Measurements from ENCODE around the gene PNPLA6. TPM values are rescaled to one million over a fixed set of nuclear protein-coding genes. Genes with fewer than 3 reads are reported as not detected.
"Not testable (repeated sequence)": the region's sequence is repeated elsewhere in the genome, so short reads cannot be mapped to it uniquely, and the experiment has no call there.

Gene PNPLA6
- total and polyA plus RNA-seq, 10 of the 15 experiments (the other 5 are each of a cell fraction or from before 2014, with no cell fraction given): 0.95 to 105 (median 40.0) TPM

GRCh38 chr19:7538990-7539389, 3.5 kb downstream of the PNPLA6 start:
- H3K9me3 ChIP-seq (replicated peaks; ENCODE audit: control insufficient read depth, insufficient read depth, low read length); H3K4me2 ChIP-seq (ENCODE audit: control insufficient read depth, insufficient read depth); H3K9ac ChIP-seq (ENCODE audit: control insufficient read depth, insufficient read depth, low read length); H3K4me3 ChIP-seq; H3K27me3 ChIP-seq (replicated peaks in 1 of 2; ENCODE audit: control insufficient read depth in 2 of 2, insufficient read depth in 2 of 2, low read length in 1 of 2); FAIRE-seq; ATAC-seq; H3K4me1 ChIP-seq (ENCODE audit: control insufficient read depth, insufficient read depth, low read length); H3K27ac ChIP-seq (ENCODE audit: control insufficient read depth, insufficient read depth); in situ Hi-C loops (cut with MboI); RAD21 ChIA-PET (ENCODE audit: unreplicated experiment); H3K36me3 ChIP-seq (ENCODE audit: control insufficient read depth in 2 of 2, insufficient read depth in 2 of 2, low read length in 1 of 2); intact Hi-C loops (cut with micrococcal nuclease; ENCODE audit: unreplicated experiment); SMC1A ChIA-PET (ENCODE audit: uncharacterized antibody, unreplicated experiment); BruUV-seq (replicated peaks); H3K79me2 ChIP-seq (ENCODE audit: control insufficient read depth, insufficient read depth, low read length); DNase-seq (ENCODE audit: low read depth, low spot score); H4K20me1 ChIP-seq (ENCODE audit: control insufficient read depth, insufficient read depth); H2AFZ ChIP-seq (ENCODE audit: control insufficient read depth, low read depth, low read length): not testable (repeated sequence)
- TF ChIP-seq ZBTB40 (IDR thresholded peaks at IDR 0.05; ENCODE audit: borderline replicate concordance): peak; percentile 73
- ChIA-PET CTCF (interaction anchor here (0.5 kb wide), 1 partner anchor 185 kb away, joined by 4 read pairs; no protein-coding TSS in a partner anchor), POLR2A (interaction anchor here (0.6 kb wide), 1 partner anchor 166 kb away, joined by 5 read pairs; no protein-coding TSS in a partner anchor)
- WGBS (ENCODE audit: insufficient coverage, insufficient replicate concordance, low lambda C conversion rate, missing lambda C conversion rate): 98% methylated on average over 5 of the region's 5 CpGs

DNA sequence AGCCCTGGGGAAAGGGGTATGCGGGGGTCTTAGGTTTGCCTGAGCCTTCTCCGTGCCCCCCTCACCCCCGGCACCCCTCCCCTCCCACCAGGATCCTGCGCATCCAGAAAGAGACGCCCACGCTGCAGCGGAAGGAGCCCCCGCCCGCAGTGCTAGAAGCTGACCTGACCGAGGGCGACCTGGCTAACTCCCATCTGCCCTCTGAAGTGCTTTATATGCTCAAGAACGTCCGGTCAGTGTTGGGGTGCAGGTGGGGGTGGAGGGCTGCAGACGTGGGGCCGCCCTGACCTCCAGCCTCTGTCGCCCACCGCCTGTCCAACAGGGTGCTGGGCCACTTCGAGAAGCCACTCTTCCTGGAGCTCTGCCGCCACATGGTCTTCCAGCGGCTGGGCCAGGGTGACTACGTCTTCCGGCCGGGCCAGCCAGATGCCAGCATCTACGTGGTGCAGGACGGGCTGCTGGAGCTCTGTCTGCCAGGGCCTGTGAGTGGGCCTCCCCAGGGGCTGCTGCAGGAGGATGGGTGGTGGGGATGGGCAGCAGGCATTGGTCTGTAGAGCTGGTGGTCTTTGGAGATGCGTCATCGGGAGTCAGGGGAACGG, 4.4 kb downstream of the PNPLA6 start:
- WGBS (ENCODE audit: insufficient coverage, insufficient replicate concordance, low lambda C conversion rate, missing lambda C conversion rate): 95% methylated on average over 25 of the region's 28 CpGs
- ChIA-PET SMC1A (ENCODE audit: uncharacterized antibody, unreplicated experiment) (no interaction called here), POLR2A (no interaction called here), RAD21 (ENCODE audit: unreplicated experiment) (no interaction called here), CTCF (no interaction called here)
- Histone ChIP-seq H3K27me3 (replicated peaks in 1 of 2; ENCODE audit: control insufficient read depth in 2 of 2, insufficient read depth in 2 of 2, low read length in 1 of 2) (no peaks in the 10 kb centered on the region), H3K4me3 (no peak overlapping the region), H3K9me3 (replicated peaks; ENCODE audit: control insufficient read depth, insufficient read depth, low read length) (no peaks in the 10 kb centered on the region), H4K20me1 (ENCODE audit: control insufficient read depth, insufficient read depth) (no peaks in the 10 kb centered on the region), H2AFZ (ENCODE audit: control insufficient read depth, low read depth, low read length) (no peak overlapping the region), H3K4me1 (ENCODE audit: control insufficient read depth, insufficient read depth, low read length) (peaks cover 6% of the 10 kb centered on the region), H3K27ac (ENCODE audit: control insufficient read depth, insufficient read depth) (no peak overlapping the region), H3K79me2 (ENCODE audit: control insufficient read depth, insufficient read depth, low read length) (peaks cover 10% of the 10 kb centered on the region), H3K9ac (ENCODE audit: control insufficient read depth, insufficient read depth, low read length) (no peak overlapping the region), H3K36me3 (ENCODE audit: control insufficient read depth in 2 of 2, insufficient read depth in 2 of 2, low read length in 1 of 2) (peaks cover 0 to 9% of the 10 kb centered on the region in 2 experiments; a peak in 3 of 4 replicates), H3K4me2 (ENCODE audit: control insufficient read depth, insufficient read depth) (no peak overlapping the region)
- intact Hi-C loops (cut with micrococcal nuclease; ENCODE audit: unreplicated experiment) (no loop called here), in situ Hi-C loops (cut with MboI) (no loop called here)
- no peak for DNase-seq (ENCODE audit: low read depth, low spot score)
- BruUV-seq (replicated peaks): no TSS peak
- ATAC-seq: no peak
- no peak for FAIRE-seq
- TF ChIP-seq MXI1 (IDR thresholded peaks at IDR 0.05; ENCODE audit: low read depth, low read length): no peak
- no peak for TF ChIP-seq SMARCA5 (IDR thresholded peaks at IDR 0.05)
- TF ChIP-seq FOXK2 (IDR thresholded peaks at IDR 0.05): no peak
- TF ChIP-seq RUNX3 (IDR thresholded peaks at IDR 0.05; ENCODE audit: low read length): no peak
- TF ChIP-seq, protein P1, sequence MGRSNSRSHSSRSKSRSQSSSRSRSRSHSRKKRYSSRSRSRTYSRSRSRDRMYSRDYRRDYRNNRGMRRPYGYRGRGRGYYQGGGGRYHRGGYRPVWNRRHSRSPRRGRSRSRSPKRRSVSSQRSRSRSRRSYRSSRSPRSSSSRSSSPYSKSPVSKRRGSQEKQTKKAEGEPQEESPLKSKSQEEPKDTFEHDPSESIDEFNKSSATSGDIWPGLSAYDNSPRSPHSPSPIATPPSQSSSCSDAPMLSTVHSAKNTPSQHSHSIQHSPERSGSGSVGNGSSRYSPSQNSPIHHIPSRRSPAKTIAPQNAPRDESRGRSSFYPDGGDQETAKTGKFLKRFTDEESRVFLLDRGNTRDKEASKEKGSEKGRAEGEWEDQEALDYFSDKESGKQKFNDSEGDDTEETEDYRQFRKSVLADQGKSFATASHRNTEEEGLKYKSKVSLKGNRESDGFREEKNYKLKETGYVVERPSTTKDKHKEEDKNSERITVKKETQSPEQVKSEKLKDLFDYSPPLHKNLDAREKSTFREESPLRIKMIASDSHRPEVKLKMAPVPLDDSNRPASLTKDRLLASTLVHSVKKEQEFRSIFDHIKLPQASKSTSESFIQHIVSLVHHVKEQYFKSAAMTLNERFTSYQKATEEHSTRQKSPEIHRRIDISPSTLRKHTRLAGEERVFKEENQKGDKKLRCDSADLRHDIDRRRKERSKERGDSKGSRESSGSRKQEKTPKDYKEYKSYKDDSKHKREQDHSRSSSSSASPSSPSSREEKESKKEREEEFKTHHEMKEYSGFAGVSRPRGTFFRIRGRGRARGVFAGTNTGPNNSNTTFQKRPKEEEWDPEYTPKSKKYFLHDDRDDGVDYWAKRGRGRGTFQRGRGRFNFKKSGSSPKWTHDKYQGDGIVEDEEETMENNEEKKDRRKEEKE (IDR thresholded peaks at IDR 0.05): no peak
- no peak for TF ChIP-seq CBX3 (IDR thresholded peaks at IDR 0.05; ENCODE audit: borderline replicate concordance, low read depth)
- no peak for TF ChIP-seq EZH2 (IDR thresholded peaks at IDR 0.05; ENCODE audit: borderline replicate concordance, control insufficient read depth, low read depth, low read length)
- TF ChIP-seq YY1 (IDR thresholded peaks at IDR 0.05; ENCODE audit: low read depth, low read length): no peak

All from GM12878 (cell line).